Tibial nerve (tissue), 4 donors: ENCODE results near the gene SAC3D1.

Source experiments
- CTCF ChIP-seq, 5 experiments: fragments of 200-600 bp in 3 of 5; fragments of 450-650 bp in 2 of 5; sonication (generic) in 3 of 5; IDR thresholded peaks; one replicate each; pipeline ENCODE4 v1.5.1; 2016 to 2019; ENCODE audit warnings: antibody characterized with exemption in 5 of 5, mild to moderate bottlenecking in 3 of 5, moderate library complexity in 2 of 5
- EP300 ChIP-seq, 2 donors: sonication (generic); formaldehyde crosslinking; IDR thresholded peaks; one replicate each; pipeline ENCODE4 v1.6.1; 2017; ENCODE audit warnings: antibody characterized with exemption in 2 of 2, mild to moderate bottlenecking in 1 of 2
- POLR2A ChIP-seq, 2 donors: fragments of 450-650 bp; IDR thresholded peaks; one replicate each; pipeline ENCODE4 v1.6.1; 2017; ENCODE audit warnings: antibody characterized with exemption in 2 of 2, mild to moderate bottlenecking in 2 of 2, moderate library complexity in 2 of 2

GRCh38 chr11:65021003-65021402 lies 20.0 kb upstream of the SAC3D1 start:
- TF ChIP-seq CTCF (IDR thresholded peaks at IDR 0.05) (no peak), POLR2A (IDR thresholded peaks at IDR 0.05) (no peak), EP300 (IDR thresholded peaks at IDR 0.05) (no peak)
